ENCODE data around the gene TINCR.

The TINCR gene

GRCh38 chr19:5562280-5562679 lies 5.5 kb downstream of the TINCR start:
- H3K9ac ChIP-seq: no peak overlapping the region
- no peaks in the 10 kb centered on the region for H4K20me1 ChIP-seq (ENCODE audit: insufficient read depth)
- H3K36me3 ChIP-seq (ENCODE audit: insufficient read depth): no peaks in the 10 kb centered on the region
- TF ChIP-seq, protein P1, sequence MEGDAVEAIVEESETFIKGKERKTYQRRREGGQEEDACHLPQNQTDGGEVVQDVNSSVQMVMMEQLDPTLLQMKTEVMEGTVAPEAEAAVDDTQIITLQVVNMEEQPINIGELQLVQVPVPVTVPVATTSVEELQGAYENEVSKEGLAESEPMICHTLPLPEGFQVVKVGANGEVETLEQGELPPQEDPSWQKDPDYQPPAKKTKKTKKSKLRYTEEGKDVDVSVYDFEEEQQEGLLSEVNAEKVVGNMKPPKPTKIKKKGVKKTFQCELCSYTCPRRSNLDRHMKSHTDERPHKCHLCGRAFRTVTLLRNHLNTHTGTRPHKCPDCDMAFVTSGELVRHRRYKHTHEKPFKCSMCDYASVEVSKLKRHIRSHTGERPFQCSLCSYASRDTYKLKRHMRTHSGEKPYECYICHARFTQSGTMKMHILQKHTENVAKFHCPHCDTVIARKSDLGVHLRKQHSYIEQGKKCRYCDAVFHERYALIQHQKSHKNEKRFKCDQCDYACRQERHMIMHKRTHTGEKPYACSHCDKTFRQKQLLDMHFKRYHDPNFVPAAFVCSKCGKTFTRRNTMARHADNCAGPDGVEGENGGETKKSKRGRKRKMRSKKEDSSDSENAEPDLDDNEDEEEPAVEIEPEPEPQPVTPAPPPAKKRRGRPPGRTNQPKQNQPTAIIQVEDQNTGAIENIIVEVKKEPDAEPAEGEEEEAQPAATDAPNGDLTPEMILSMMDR (conservative IDR thresholded peaks at IDR 0.05; ENCODE audit: low read depth, low read length): no peak
- H3K4me1 ChIP-seq (ENCODE audit: low read depth, poor library complexity, severe bottlenecking): no peaks in the 10 kb centered on the region
- H3K4me3 ChIP-seq (IDR thresholded peaks at IDR 0.05; ENCODE audit: insufficient read depth, low read depth, low read length): no peak overlapping the region
- H3K27me3 ChIP-seq (ENCODE audit: insufficient read depth, low read depth): peaks cover 34% of the 10 kb centered on the region
- no peaks in the 10 kb centered on the region for H3K79me2 ChIP-seq (ENCODE audit: insufficient read depth, low read depth)
- H2AFZ ChIP-seq (ENCODE audit: low read depth): no peak overlapping the region
- no peak overlapping the region for H3K27ac ChIP-seq
- no peak overlapping the region for H3K4me2 ChIP-seq

- H3K36me3 ChIP-seq (ENCODE audit: insufficient read depth): no peaks in the 10 kb centered on the region
- no peaks in the 10 kb centered on the region for H3K79me2 ChIP-seq (ENCODE audit: insufficient read depth, low read depth)
- H4K20me1 ChIP-seq (ENCODE audit: insufficient read depth): no peaks in the 10 kb centered on the region
- no peaks in the 10 kb centered on the region for H3K4me1 ChIP-seq (ENCODE audit: low read depth, poor library complexity, severe bottlenecking)
- no peak overlapping the region for H3K27ac ChIP-seq
- no peak overlapping the region for H3K4me2 ChIP-seq
- H3K4me3 ChIP-seq (IDR thresholded peaks at IDR 0.05; ENCODE audit: insufficient read depth, low read depth, low read length): no peak overlapping the region
- no peak overlapping the region for H3K9ac ChIP-seq
- peaks cover 39% of the 10 kb centered on the region for H3K27me3 ChIP-seq (ENCODE audit: insufficient read depth, low read depth)
- no peak overlapping the region for H2AFZ ChIP-seq (ENCODE audit: low read depth)
- TF ChIP-seq, protein P1 (conservative IDR thresholded peaks at IDR 0.05; ENCODE audit: low read depth, low read length): peak; percentile 76
Measured at GRCh38 chr19:5561559-5561958, 6.2 kb downstream of the TINCR start.

- Histone ChIP-seq H3K36me3 (ENCODE audit: insufficient read depth) (no peaks in the 10 kb centered on the region), H3K79me2 (ENCODE audit: insufficient read depth, low read depth) (no peaks in the 10 kb centered on the region), H4K20me1 (ENCODE audit: insufficient read depth) (no peaks in the 10 kb centered on the region), H2AFZ (ENCODE audit: low read depth) (no peak overlapping the region), H3K9ac (no peak overlapping the region), H3K4me3 (IDR thresholded peaks at IDR 0.05; ENCODE audit: insufficient read depth, low read depth, low read length) (no peak overlapping the region), H3K4me1 (ENCODE audit: low read depth, poor library complexity, severe bottlenecking) (no peaks in the 10 kb centered on the region), H3K4me2 (no peak overlapping the region), H3K27ac (no peak overlapping the region), H3K27me3 (ENCODE audit: insufficient read depth, low read depth) (peaks cover 49% of the 10 kb centered on the region)
- TF ChIP-seq, protein P1 (conservative IDR thresholded peaks at IDR 0.05; ENCODE audit: low read depth, low read length): no peak
Measured at GRCh38 chr19:5560156-5560555, 7.6 kb downstream of the TINCR start.

GRCh38 chr19:5559804-5560133 lies 8.0 kb downstream of the TINCR start:
- Histone ChIP-seq H3K27ac (no peak overlapping the region), H3K4me2 (no peak overlapping the region), H3K4me3 (IDR thresholded peaks at IDR 0.05; ENCODE audit: insufficient read depth, low read depth, low read length) (no peak overlapping the region), H4K20me1 (ENCODE audit: insufficient read depth) (no peaks in the 10 kb centered on the region), H3K4me1 (ENCODE audit: low read depth, poor library complexity, severe bottlenecking) (no peaks in the 10 kb centered on the region), H2AFZ (ENCODE audit: low read depth) (no peak overlapping the region), H3K27me3 (ENCODE audit: insufficient read depth, low read depth) (peaks cover 53% of the 10 kb centered on the region), H3K36me3 (ENCODE audit: insufficient read depth) (no peaks in the 10 kb centered on the region), H3K9ac (no peak overlapping the region), H3K79me2 (ENCODE audit: insufficient read depth, low read depth) (no peaks in the 10 kb centered on the region)
- TF ChIP-seq, protein P1 (conservative IDR thresholded peaks at IDR 0.05; ENCODE audit: low read depth, low read length): no peak
